Globus pallidus (tissue), 1 donor: ENCODE data around the gene ITGB3.
"Not testable (repeated sequence)": the region's sequence is repeated elsewhere in the genome, so short reads cannot be mapped to it uniquely, and the experiment has no call there.

Experiments used
- DNase-seq: peaks from one replicate; pipeline ENCODE4 v3.0.0-alpha.2; 2015; ENCODE audit warnings: low spot score

Gene ITGB3

GRCh38 chr17:47244697-47245096 is 8.9 kb upstream of the ITGB3 start:
- no peak for DNase-seq

GRCh38 chr17:47246120-47246519 is 7.5 kb upstream of the ITGB3 start:
- DNase-seq = no peak

- no peak for DNase-seq
Observed at GRCh38 chr17:47250855-47251254, 2.8 kb upstream of the ITGB3 start.

- DNase-seq = no peak
Observed at GRCh38 chr17:47251421-47251940, 2.1 kb upstream of the ITGB3 start.

- no peak for DNase-seq
Observed at GRCh38 chr17:47252209-47252608, 1.4 kb upstream of the ITGB3 start.

GRCh38 chr17:47252766-47253512 is 688 bp upstream of the ITGB3 start:
- DNase-seq = no peak

- no peak for DNase-seq
Observed at GRCh38 chr17:47254403-47254943, 846 bp downstream of the ITGB3 start.

- DNase-seq = no peak
Observed at GRCh38 chr17:47257651-47258339, 4.2 kb downstream of the ITGB3 start.

GRCh38 chr17:47262586-47262985 is 9.0 kb downstream of the ITGB3 start:
- DNase-seq = no peak

- DNase-seq = no peak
Observed at GRCh38 chr17:47264166-47264565, 10.5 kb downstream of the ITGB3 start.

GRCh38 chr17:47265983-47266541 is 12.4 kb downstream of the ITGB3 start:
- DNase-seq = no peak

GRCh38 chr17:47266782-47267181 is 13.2 kb downstream of the ITGB3 start:
- no peak for DNase-seq

- no peak for DNase-seq
Observed at GRCh38 chr17:47267354-47267828, 13.8 kb downstream of the ITGB3 start.

GRCh38 chr17:47268964-47269363 is 15.3 kb downstream of the ITGB3 start:
- DNase-seq = not testable (repeated sequence)

- not testable (repeated sequence) for DNase-seq
Observed at GRCh38 chr17:47269561-47270280, 16.1 kb downstream of the ITGB3 start.

- no peak for DNase-seq
Observed at GRCh38 chr17:47270946-47271705, 17.5 kb downstream of the ITGB3 start.

GRCh38 chr17:47272491-47272890 is 18.9 kb downstream of the ITGB3 start:
- no peak for DNase-seq

- DNase-seq = no peak
Observed at GRCh38 chr17:47273245-47273644, 19.6 kb downstream of the ITGB3 start.

GRCh38 chr17:47274319-47275069 is 20.9 kb downstream of the ITGB3 start:
- DNase-seq = no peak

- no peak for DNase-seq
Observed at GRCh38 chr17:47275245-47275984, 21.8 kb downstream of the ITGB3 start.
